Parathyroid adenoma (tissue), 2 donors: Measurements from ENCODE around the gene C11orf97.

Experiments
- H2AFZ ChIP-seq: fragments of 300-600 bp; sonication (generic); one replicate; pipeline ENCODE4 v1.7.0; 2017; ENCODE audit warnings: antibody characterized with exemption, mild to moderate bottlenecking
- H3K27ac ChIP-seq: fragments of 300-600 bp; sonication (generic); one replicate; pipeline ENCODE4 v1.7.0; 2017
- H3K27me3 ChIP-seq: fragments of 300-600 bp; sonication (generic); one replicate; pipeline ENCODE4 v1.7.0; 2017; ENCODE audit warnings: low read length; ENCODE audit not compliant: control insufficient read depth, insufficient read depth
- H3K36me3 ChIP-seq: fragments of 300-600 bp; sonication (generic); one replicate; pipeline ENCODE4 v1.7.0; 2017; ENCODE audit warnings: low read length; ENCODE audit not compliant: control insufficient read depth, insufficient read depth
- H3K4me1 ChIP-seq: fragments of 300-600 bp; sonication (generic); one replicate; pipeline ENCODE4 v1.7.0; 2017; ENCODE audit warnings: control low read depth
- H3K4me2 ChIP-seq: fragments of 300-600 bp; sonication (generic); one replicate; pipeline ENCODE4 v1.7.0; 2017; ENCODE audit warnings: low read length
- H3K4me3 ChIP-seq: fragments of 300-600 bp; sonication (generic); one replicate; pipeline ENCODE4 v1.7.0; 2017; ENCODE audit warnings: low read depth, low read length
- H3K79me2 ChIP-seq: fragments of 300-600 bp; sonication (generic); one replicate; pipeline ENCODE4 v1.7.0; 2017; ENCODE audit warnings: control low read depth
- H3K9ac ChIP-seq: fragments of 300-600 bp; sonication (generic); one replicate; pipeline ENCODE4 v1.7.0; 2017; ENCODE audit warnings: mild to moderate bottlenecking
- H3K9me3 ChIP-seq: fragments of 300-600 bp; sonication (generic); one replicate; pipeline ENCODE4 v1.7.0; 2017; ENCODE audit warnings: low read length; ENCODE audit not compliant: control insufficient read depth
- TF ChIP-seq, protein P1 (sequence below): fragments of 300-600 bp; sonication (generic); IDR thresholded peaks from one replicate; pipeline ENCODE4 v1.7.0; 2017; ENCODE audit warnings: antibody characterized with exemption, mild to moderate bottlenecking
- donor health status: primary hyperparathyroidism.

C11orf97 gene

DNA sequence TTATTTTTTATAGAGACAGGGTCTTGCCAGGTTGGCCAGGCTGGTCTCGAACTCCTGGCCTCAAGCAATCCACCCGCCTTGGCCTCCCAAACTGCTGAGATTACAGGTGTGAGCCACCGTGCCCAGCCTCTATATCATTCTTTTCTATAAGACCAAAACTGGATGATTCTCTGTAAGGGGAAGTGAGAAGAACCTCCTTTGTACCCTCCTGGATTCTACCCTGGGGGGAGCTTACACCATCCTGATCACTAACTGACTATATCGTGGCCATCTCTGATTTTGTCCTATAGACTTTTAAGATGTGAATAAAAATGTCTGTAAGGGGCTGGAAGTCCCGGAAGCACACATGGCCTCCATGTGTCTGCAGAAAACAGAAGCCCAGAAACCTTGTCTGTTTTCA lies 64.0 kb downstream of the C11orf97 start:
- no peak overlapping the region for H3K4me3 ChIP-seq
- no peaks in the 10 kb centered on the region for H3K79me2 ChIP-seq
- no peaks in the 10 kb centered on the region for H3K4me1 ChIP-seq
- no peaks in the 10 kb centered on the region for H3K9me3 ChIP-seq
- no peaks in the 10 kb centered on the region for H3K36me3 ChIP-seq
- H3K9ac ChIP-seq, result no peak overlapping the region
- H3K27me3 ChIP-seq, result no peaks in the 10 kb centered on the region
- no peak overlapping the region for H3K4me2 ChIP-seq
- H3K27ac ChIP-seq, result no peak overlapping the region
- TF ChIP-seq, protein P1, sequence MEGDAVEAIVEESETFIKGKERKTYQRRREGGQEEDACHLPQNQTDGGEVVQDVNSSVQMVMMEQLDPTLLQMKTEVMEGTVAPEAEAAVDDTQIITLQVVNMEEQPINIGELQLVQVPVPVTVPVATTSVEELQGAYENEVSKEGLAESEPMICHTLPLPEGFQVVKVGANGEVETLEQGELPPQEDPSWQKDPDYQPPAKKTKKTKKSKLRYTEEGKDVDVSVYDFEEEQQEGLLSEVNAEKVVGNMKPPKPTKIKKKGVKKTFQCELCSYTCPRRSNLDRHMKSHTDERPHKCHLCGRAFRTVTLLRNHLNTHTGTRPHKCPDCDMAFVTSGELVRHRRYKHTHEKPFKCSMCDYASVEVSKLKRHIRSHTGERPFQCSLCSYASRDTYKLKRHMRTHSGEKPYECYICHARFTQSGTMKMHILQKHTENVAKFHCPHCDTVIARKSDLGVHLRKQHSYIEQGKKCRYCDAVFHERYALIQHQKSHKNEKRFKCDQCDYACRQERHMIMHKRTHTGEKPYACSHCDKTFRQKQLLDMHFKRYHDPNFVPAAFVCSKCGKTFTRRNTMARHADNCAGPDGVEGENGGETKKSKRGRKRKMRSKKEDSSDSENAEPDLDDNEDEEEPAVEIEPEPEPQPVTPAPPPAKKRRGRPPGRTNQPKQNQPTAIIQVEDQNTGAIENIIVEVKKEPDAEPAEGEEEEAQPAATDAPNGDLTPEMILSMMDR, result no peak
- no peak overlapping the region for H2AFZ ChIP-seq

- no peaks in the 10 kb centered on the region for H3K4me1 ChIP-seq
- H3K9ac ChIP-seq, result no peak overlapping the region
- no peak overlapping the region for H3K27ac ChIP-seq
- no peaks in the 10 kb centered on the region for H3K36me3 ChIP-seq
- H3K27me3 ChIP-seq, result no peaks in the 10 kb centered on the region
- H3K79me2 ChIP-seq, result no peaks in the 10 kb centered on the region
- H2AFZ ChIP-seq, result no peak overlapping the region
- H3K4me3 ChIP-seq, result no peak overlapping the region
- TF ChIP-seq, protein P1, result no peak
- H3K4me2 ChIP-seq, result no peak overlapping the region
- no peaks in the 10 kb centered on the region for H3K9me3 ChIP-seq
Measured at GRCh38 chr11:94577841-94578240, 65.6 kb downstream of the C11orf97 start.
